DND-41 (cell line): ENCODE measurements around the gene GM2A.

Source experiments
- ATAC-seq: fragments of 200-7000 bp; cut with Tn5 transposase; 3 replicates; pipeline ENCODE4 v1.9.1; 2021; ENCODE audit warnings: low read depth; ENCODE audit not compliant: insufficient read depth
- DNase-seq: peaks from one replicate; pipeline ENCODE4 v3.0.0-alpha.2; 2020
- H2AFZ ChIP-seq: 2 replicates; pipeline ENCODE4 v1.6.0; 2012; ENCODE audit warnings: low read depth, low read length
- H3K27ac ChIP-seq: 2 replicates; pipeline ENCODE4 v1.5.1; 2012; ENCODE audit warnings: low read length, inconsistent platforms
- H3K27me3 ChIP-seq: fragments of 200-600 bp; sonication (generic); 2 replicates; pipeline ENCODE4 v1.6.0; 2012; ENCODE audit warnings: low read length, mild to moderate bottlenecking, inconsistent platforms; ENCODE audit not compliant: insufficient read depth, poor library complexity
- H3K36me3 ChIP-seq: 2 replicates; pipeline ENCODE4 v1.5.1; 2012; ENCODE audit warnings: low read length, inconsistent platforms; ENCODE audit not compliant: insufficient read depth
- H3K4me1 ChIP-seq: 2 replicates; pipeline ENCODE4 v1.5.1; 2012; ENCODE audit warnings: mild to moderate bottlenecking, low read length; ENCODE audit not compliant: insufficient read depth
- H3K4me2 ChIP-seq: 2 replicates; pipeline ENCODE4 v1.6.0; 2012; ENCODE audit warnings: mild to moderate bottlenecking, moderate library complexity, low read length, inconsistent platforms; ENCODE audit not compliant: insufficient read depth
- H3K4me3 ChIP-seq, 2 experiments: fragments of 200-600 bp in 1 of 2; shearing (Covaris generic) in 1 of 2; 2 replicates each; pipeline ENCODE4 v1.5.1; 2012 to 2016; ENCODE audit warnings: inconsistent platforms in 2 of 2, low read length in 2 of 2, mild to moderate bottlenecking in 2 of 2, low read depth in 1 of 2, moderate library complexity in 1 of 2
- H3K79me2 ChIP-seq: 2 replicates; pipeline ENCODE4 v1.6.0; 2012; ENCODE audit warnings: low read length, inconsistent platforms; ENCODE audit not compliant: insufficient read depth
- H3K9ac ChIP-seq: 2 replicates; pipeline ENCODE4 v1.6.0; 2012; ENCODE audit warnings: low read depth, mild to moderate bottlenecking, inconsistent platforms, low read length, moderate library complexity
- H3K9me3 ChIP-seq: 2 replicates; pipeline ENCODE4 v1.5.1; 2012; ENCODE audit warnings: low read length, moderate library complexity, mild to moderate bottlenecking, inconsistent platforms; ENCODE audit not compliant: insufficient read depth, severe bottlenecking
- H4K20me1 ChIP-seq: 2 replicates; pipeline ENCODE4 v1.6.0; 2012; ENCODE audit warnings: low read length; ENCODE audit not compliant: insufficient read depth
- EZH2 ChIP-seq: IDR thresholded peaks from 3 replicates; pipeline ENCODE4 v1.6.1; 2012; ENCODE audit warnings: borderline replicate concordance, low read depth, mild to moderate bottlenecking, moderate library complexity, low read length, inconsistent platforms; ENCODE audit not compliant: severe bottlenecking
- TF ChIP-seq, protein P1 (sequence below): IDR thresholded peaks from 2 replicates; pipeline ENCODE4 v1.5.1; 2012; ENCODE audit warnings: borderline replicate concordance, low read length, moderate library complexity, mild to moderate bottlenecking; ENCODE audit not compliant: poor library complexity, severe bottlenecking; ENCODE audit errors: extremely low read depth

The GM2A gene

DNA sequence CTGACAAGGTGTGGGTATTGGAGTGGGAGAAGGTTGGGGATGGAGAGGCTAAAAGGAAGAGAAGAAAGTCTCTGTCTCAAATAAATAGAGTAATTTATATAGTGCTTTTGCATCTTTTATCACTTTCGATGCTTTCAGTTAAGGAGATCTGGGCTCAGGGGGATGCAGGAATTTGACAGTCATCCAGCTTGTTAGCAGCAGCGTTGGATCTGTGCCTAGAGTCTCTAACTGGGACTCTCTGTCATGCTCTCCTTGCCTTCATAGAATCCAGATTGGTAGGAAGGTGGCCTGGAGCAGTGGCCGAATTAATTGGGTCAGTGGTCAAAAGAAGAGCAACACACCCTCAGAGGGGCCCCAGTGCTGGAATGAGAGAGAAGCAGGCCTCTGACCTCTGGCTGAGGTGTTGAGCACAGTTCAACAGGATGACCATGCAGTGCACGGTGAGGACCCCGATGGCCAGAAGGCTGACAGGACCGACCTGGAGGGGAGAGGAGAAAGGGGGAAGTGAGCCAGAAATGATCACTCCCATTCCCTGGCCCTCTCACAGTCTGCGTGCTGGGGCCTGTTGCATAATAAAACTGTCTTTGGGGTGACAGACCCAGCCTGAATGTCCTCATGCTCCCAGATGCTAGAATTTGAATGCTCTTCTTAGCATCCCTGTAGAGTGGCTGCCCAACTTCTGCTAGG lies 42.9 kb downstream of the GM2A start:
- ATAC-seq (no peak), DNase-seq (no peak)

DNA sequence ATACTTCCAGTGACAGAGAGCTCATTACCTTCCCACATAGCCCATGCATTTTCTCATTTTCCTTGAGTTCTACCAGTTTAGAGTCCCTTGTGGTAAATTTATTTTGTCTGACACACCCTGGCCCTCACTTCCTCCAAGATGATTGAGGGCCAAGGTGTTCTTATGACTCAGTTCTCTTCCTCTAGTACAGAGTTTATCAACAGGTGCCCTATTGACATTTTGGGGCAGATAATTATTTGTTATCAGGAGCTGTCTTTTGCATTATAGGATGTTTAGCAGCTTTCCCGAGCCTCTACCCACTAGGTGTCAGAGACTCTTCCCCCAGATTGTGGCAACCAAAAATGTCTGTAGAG lies 43.5 kb downstream of the GM2A start:
- Histone ChIP-seq H3K36me3 (no peaks in the 10 kb centered on the region), H3K9me3 (no peaks in the 10 kb centered on the region), H2AFZ (no peak overlapping the region), H3K4me2 (no peak overlapping the region), H3K79me2 (no peaks in the 10 kb centered on the region), H3K4me3 (no peak overlapping the region), H4K20me1 (no peaks in the 10 kb centered on the region), H3K4me1 (no peaks in the 10 kb centered on the region), H3K9ac (no peak overlapping the region), H3K27me3 (peaks cover 10% of the 10 kb centered on the region), H3K27ac (no peak overlapping the region)
- no peak for ATAC-seq
- no peak for TF ChIP-seq EZH2
- TF ChIP-seq, protein P1, sequence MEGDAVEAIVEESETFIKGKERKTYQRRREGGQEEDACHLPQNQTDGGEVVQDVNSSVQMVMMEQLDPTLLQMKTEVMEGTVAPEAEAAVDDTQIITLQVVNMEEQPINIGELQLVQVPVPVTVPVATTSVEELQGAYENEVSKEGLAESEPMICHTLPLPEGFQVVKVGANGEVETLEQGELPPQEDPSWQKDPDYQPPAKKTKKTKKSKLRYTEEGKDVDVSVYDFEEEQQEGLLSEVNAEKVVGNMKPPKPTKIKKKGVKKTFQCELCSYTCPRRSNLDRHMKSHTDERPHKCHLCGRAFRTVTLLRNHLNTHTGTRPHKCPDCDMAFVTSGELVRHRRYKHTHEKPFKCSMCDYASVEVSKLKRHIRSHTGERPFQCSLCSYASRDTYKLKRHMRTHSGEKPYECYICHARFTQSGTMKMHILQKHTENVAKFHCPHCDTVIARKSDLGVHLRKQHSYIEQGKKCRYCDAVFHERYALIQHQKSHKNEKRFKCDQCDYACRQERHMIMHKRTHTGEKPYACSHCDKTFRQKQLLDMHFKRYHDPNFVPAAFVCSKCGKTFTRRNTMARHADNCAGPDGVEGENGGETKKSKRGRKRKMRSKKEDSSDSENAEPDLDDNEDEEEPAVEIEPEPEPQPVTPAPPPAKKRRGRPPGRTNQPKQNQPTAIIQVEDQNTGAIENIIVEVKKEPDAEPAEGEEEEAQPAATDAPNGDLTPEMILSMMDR, result no peak
- no peak for DNase-seq

More for the DNA sequence above, 42.9 kb downstream of the GM2A start:
- H3K9ac ChIP-seq, result no peak overlapping the region
- no peaks in the 10 kb centered on the region for H3K79me2 ChIP-seq
- no peaks in the 10 kb centered on the region for H3K4me1 ChIP-seq
- no peaks in the 10 kb centered on the region for H4K20me1 ChIP-seq
- TF ChIP-seq, protein P1, result no peak
- TF ChIP-seq EZH2, result no peak
- no peaks in the 10 kb centered on the region for H3K9me3 ChIP-seq
- H3K27ac ChIP-seq, result no peak overlapping the region
- H3K4me3 ChIP-seq, result no peak overlapping the region
- H3K27me3 ChIP-seq, result peaks cover 10% of the 10 kb centered on the region
- no peak overlapping the region for H3K4me2 ChIP-seq
- no peak overlapping the region for H2AFZ ChIP-seq
- H3K36me3 ChIP-seq, result no peaks in the 10 kb centered on the region

GRCh38 chr5:151296974-151297373 lies 44.0 kb downstream of the GM2A start:
- Histone ChIP-seq H3K4me2 (no peak overlapping the region), H4K20me1 (no peaks in the 10 kb centered on the region), H3K36me3 (no peaks in the 10 kb centered on the region), H3K27me3 (peaks cover 10% of the 10 kb centered on the region), H3K9ac (no peak overlapping the region), H3K4me3 (no peak overlapping the region), H3K27ac (no peak overlapping the region), H3K79me2 (no peaks in the 10 kb centered on the region), H3K9me3 (no peaks in the 10 kb centered on the region), H3K4me1 (no peaks in the 10 kb centered on the region), H2AFZ (no peak overlapping the region)
- DNase-seq (no peak), ATAC-seq (no peak)
- no peak for TF ChIP-seq EZH2
- TF ChIP-seq, protein P1, result no peak
